HG03521 (cell line): Measurements from ENCODE around the gene EPHA3.

Source experiments
- ATAC-seq: cut with Tn5 transposase; IDR thresholded peaks from one replicate; pipeline ENCODE4 v1.9.1; 2021; ENCODE audit warnings: mild to moderate bottlenecking, moderate library complexity; ENCODE audit not compliant: unreplicated experiment

EPHA3 gene

GRCh38 chr3:89527736-89528305 is 420.4 kb downstream of the EPHA3 start:
- no peak for ATAC-seq
